ENCODE results near the gene SEMA3G.
A peak's percentile ranks its signal among the peaks of the same experiment; 100 is the strongest.

The SEMA3G gene

GRCh38 chr3:52394751-52395502 lies 50.0 kb downstream of the SEMA3G start:
- no peak for DNase-seq (ENCODE audit: low spot score)

GRCh38 chr3:52393959-52394670 lies 50.8 kb downstream of the SEMA3G start:
- DNase-seq (ENCODE audit: low spot score) = no peak

GRCh38 chr3:52393131-52393807 lies 51.6 kb downstream of the SEMA3G start:
- DNase-seq (ENCODE audit: low spot score) = no peak

GRCh38 chr3:52392216-52392930 lies 52.5 kb downstream of the SEMA3G start:
- DNase-seq (ENCODE audit: low spot score) = no peak

- DNase-seq (ENCODE audit: low spot score) = no peak
Measured at GRCh38 chr3:52391096-52391495, 53.8 kb downstream of the SEMA3G start.

GRCh38 chr3:52388933-52389332 lies 56.0 kb downstream of the SEMA3G start:
- DNase-seq (ENCODE audit: low spot score) = no peak

- no peak for DNase-seq (ENCODE audit: low spot score)
Measured at GRCh38 chr3:52388348-52388821, 56.5 kb downstream of the SEMA3G start.

- DNase-seq (ENCODE audit: low spot score) = no peak
Measured at GRCh38 chr3:52387481-52387880, 57.4 kb downstream of the SEMA3G start.

- DNase-seq (ENCODE audit: low spot score) = peak; percentile 36
Measured at GRCh38 chr3:52385157-52385556, 59.7 kb downstream of the SEMA3G start.

GRCh38 chr3:52384019-52384761 lies 60.7 kb downstream of the SEMA3G start:
- DNase-seq (ENCODE audit: low spot score) = no peak

- DNase-seq (ENCODE audit: low spot score) = no peak
Measured at GRCh38 chr3:52383446-52383845, 61.5 kb downstream of the SEMA3G start.

Measured in kidney tubule cell (primary cell).